Fibroblast of mammary gland (primary cell): Measurements from ENCODE around the gene TMEM116.

Source experiments
- DNase-seq: peaks from one replicate; pipeline ENCODE4 v3.0.0-alpha.2; 2010; ENCODE audit warnings: low read depth
- H3K4me3 ChIP-seq: 2 replicates; pipeline ENCODE4 v1.5.1; 2011; ENCODE audit warnings: low read depth, mild to moderate bottlenecking, low read length, moderate library complexity; ENCODE audit not compliant: control insufficient read depth
- TF ChIP-seq, protein P1 (sequence below): conservative IDR thresholded peaks from 2 replicates; pipeline ENCODE4 v1.5.1; 2011; ENCODE audit warnings: low read depth, low read length, inconsistent platforms; ENCODE audit not compliant: control insufficient read depth, insufficient read depth

TMEM116 gene

DNA sequence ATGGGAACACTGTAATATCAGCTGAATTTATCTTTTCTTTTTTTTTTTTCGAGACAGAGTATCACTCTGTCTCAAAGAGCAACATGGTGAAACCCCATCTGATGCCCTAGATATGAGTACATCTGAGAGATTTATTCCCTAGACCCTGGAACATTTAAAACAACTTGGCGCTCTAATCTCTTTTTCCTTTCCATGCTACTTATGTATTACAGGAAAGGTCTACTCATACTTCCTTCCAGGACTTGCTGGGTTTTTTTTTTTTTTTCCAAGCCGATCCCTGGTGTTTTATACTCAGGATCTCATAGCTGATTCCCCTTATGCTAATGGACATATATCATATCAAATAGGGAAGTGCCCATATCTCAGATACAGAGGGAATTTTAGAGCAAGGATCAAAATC is 87.8 kb downstream of the TMEM116 start:
- TF ChIP-seq, protein P1, sequence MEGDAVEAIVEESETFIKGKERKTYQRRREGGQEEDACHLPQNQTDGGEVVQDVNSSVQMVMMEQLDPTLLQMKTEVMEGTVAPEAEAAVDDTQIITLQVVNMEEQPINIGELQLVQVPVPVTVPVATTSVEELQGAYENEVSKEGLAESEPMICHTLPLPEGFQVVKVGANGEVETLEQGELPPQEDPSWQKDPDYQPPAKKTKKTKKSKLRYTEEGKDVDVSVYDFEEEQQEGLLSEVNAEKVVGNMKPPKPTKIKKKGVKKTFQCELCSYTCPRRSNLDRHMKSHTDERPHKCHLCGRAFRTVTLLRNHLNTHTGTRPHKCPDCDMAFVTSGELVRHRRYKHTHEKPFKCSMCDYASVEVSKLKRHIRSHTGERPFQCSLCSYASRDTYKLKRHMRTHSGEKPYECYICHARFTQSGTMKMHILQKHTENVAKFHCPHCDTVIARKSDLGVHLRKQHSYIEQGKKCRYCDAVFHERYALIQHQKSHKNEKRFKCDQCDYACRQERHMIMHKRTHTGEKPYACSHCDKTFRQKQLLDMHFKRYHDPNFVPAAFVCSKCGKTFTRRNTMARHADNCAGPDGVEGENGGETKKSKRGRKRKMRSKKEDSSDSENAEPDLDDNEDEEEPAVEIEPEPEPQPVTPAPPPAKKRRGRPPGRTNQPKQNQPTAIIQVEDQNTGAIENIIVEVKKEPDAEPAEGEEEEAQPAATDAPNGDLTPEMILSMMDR, result no peak
- no peak overlapping the region for H3K4me3 ChIP-seq
- no peak for DNase-seq

DNA sequence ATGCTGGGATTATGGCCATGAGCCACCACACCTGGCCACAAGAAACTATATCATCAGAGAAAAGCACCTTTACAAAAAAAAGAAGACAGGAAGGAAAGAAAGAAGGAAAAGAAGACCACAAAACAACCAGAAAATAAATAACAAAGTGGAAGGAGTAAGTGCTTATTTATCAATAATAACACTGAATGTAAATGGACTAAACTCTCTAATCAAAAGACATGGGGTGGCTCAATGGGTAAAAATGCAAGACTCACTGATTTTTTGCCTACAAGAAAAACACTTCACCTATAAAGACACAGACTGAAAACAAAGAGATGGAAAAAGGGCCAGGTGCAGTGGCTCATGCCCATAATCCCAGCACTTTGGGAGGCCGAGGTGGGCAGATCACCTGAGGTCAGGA is 105.2 kb downstream of the TMEM116 start:
- TF ChIP-seq, protein P1, result no peak
- H3K4me3 ChIP-seq, result no peak overlapping the region
- no peak for DNase-seq

DNA sequence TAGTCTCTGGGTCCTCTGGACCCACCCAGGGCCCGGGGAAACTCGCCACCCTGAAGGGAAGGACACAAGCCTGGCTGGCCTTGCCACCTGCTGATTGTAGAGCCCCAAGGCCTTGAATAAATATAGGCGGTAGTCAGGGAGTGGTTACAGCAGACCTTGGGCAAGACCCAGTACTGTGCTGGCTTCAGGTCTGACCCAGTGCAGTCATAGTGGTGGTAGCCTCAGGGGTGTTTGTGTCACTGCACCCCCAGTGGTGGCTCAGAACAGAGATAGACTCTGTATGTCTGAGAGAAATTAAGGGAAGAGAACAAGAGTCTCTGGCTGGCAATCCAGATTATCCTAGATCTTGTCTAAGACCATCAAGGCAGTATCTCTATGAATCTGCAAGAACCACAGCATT is 107.5 kb downstream of the TMEM116 start:
- H3K4me3 ChIP-seq, result no peak overlapping the region
- TF ChIP-seq, protein P1, result no peak
- no peak for DNase-seq

DNA sequence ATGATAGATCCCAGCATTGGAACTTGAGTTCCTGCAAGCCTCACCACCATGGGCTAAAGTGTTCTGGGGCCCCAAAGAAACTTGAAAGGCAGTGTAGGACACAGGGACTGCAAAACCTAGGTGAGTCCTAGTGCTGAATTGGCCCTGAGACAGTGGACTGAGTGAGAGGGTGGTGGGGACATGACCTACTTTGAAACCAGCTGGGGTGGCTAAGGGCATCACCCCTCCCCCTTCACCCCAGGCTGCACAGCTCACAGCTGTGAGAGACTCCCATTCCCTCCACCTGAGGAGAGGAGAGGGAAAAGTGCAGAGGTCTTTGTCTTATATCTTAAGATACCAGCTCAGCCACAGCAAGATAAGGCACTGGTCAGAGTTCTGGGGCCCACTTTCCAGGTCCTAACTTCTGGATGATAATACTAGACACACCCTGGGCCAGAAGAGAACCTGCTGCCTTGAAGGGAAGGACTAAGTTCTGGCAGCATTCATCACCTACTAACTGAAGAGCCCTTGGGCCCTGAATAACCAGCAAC is 108.5 kb downstream of the TMEM116 start:
- DNase-seq, result no peak
- no peak overlapping the region for H3K4me3 ChIP-seq

DNA sequence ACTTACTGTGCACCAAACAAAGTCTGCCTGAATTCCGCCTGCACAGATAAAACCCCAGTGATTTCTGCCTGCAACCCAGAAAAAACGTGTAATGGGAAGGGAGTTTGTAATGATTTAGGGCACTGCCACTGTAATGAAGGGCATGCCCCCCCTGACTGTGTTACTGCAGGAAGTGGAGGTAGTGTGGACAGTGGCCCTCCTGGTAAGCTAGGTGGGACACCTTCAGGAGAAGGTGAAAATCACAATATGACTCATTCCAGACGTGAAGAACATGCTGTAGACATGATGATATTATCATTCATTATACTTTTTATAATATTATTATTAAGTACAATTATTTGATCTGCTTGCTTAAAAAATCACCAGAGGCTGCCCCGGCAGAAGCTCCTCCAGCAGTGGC is 111.8 kb downstream of the TMEM116 start:
- no peak for DNase-seq
- H3K4me3 ChIP-seq, result no peak overlapping the region
- TF ChIP-seq, protein P1, result no peak

More for the DNA sequence above, 108.5 kb downstream of the TMEM116 start:
- TF ChIP-seq, protein P1, result no peak

DNA sequence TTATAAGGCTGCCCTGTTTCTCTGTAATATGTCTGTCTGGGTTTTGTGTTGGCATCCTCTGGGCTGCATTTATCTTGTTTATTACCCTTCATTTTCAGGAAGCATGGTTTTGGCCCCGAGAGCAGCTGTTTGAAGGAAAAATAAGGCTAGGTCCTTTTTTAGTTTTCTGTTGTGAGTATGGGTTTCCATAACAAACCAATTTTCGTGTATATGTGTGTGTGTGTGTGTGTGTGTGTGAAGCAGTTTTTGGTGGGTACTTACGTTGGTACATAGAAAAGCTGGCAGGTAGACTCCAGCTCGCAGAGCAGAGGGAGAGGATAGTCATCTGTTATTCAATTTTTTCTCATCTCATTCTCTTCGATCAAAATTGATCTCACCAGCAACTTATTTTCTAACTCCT is 118.4 kb downstream of the TMEM116 start:
- no peak for DNase-seq
- no peak overlapping the region for H3K4me3 ChIP-seq
- TF ChIP-seq, protein P1, result no peak

DNA sequence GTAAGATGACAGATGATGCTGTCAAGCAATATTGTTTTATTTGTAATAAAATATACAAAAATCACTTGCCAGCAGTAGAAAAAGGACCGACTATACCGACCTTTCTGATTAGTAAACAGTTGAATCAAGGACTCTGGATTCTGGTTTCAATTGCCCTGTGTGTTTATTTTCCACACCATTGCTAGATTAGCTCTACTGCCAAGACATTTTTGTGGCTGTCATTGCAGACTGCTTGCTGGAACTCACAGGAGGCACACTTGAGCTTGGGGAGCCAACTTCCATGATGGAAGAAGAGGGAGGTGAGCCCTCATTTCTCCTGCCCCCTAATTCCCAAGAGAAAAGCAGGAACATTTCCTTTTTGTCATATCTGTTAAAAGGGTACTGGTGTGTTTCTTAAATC is 119.7 kb downstream of the TMEM116 start:
- DNase-seq, result no peak

More for the DNA sequence above, 119.7 kb downstream of the TMEM116 start:
- H3K4me3 ChIP-seq, result no peak overlapping the region
- TF ChIP-seq, protein P1, result no peak
